ENCODE results near the gene SFXN1.

The SFXN1 gene

GRCh38 chr5:175550055-175550805, 71.9 kb downstream of the SFXN1 start:
- no peak overlapping the region for H3K4me3 ChIP-seq (ENCODE audit: low read length)
- no peak for TF ChIP-seq CTCF (conservative IDR thresholded peaks at IDR 0.05; ENCODE audit: low read depth, low read length)
- no peak for DNase-seq (ENCODE audit: low read depth)

GRCh38 chr5:175551266-175551665, 72.9 kb downstream of the SFXN1 start:
- no peak for DNase-seq (ENCODE audit: low read depth)
- no peak for TF ChIP-seq CTCF (conservative IDR thresholded peaks at IDR 0.05; ENCODE audit: low read depth, low read length)
- H3K4me3 ChIP-seq (ENCODE audit: low read length) = no peak overlapping the region

- no peak for TF ChIP-seq CTCF (conservative IDR thresholded peaks at IDR 0.05; ENCODE audit: low read depth, low read length)
- DNase-seq (ENCODE audit: low read depth) = no peak
- H3K4me3 ChIP-seq (ENCODE audit: low read length) = no peak overlapping the region
Observed at GRCh38 chr5:175554296-175554695, 75.9 kb downstream of the SFXN1 start.

- H3K4me3 ChIP-seq (ENCODE audit: low read length) = no peak overlapping the region
- no peak for DNase-seq (ENCODE audit: low read depth)
- TF ChIP-seq CTCF (conservative IDR thresholded peaks at IDR 0.05; ENCODE audit: low read depth, low read length) = no peak
Observed at GRCh38 chr5:175555168-175555785, 76.9 kb downstream of the SFXN1 start.

GRCh38 chr5:175556794-175557193, 78.4 kb downstream of the SFXN1 start:
- no peak for DNase-seq (ENCODE audit: low read depth)
- TF ChIP-seq CTCF (conservative IDR thresholded peaks at IDR 0.05; ENCODE audit: low read depth, low read length) = no peak
- no peak overlapping the region for H3K4me3 ChIP-seq (ENCODE audit: low read length)

GRCh38 chr5:175557778-175558177, 79.4 kb downstream of the SFXN1 start:
- no peak for TF ChIP-seq CTCF (conservative IDR thresholded peaks at IDR 0.05; ENCODE audit: low read depth, low read length)
- H3K4me3 ChIP-seq (ENCODE audit: low read length) = no peak overlapping the region
- no peak for DNase-seq (ENCODE audit: low read depth)

All from retinal pigment epithelial cell (primary cell).